CD4-positive, alpha-beta T cell treated with Interleukin-6 at 100 ng/mL for 8 hours (primary cell): Measurements from ENCODE around the gene RNF34.
A peak's percentile ranks its signal among the peaks of the same experiment; 100 is the strongest.

Experiments
- DNase-seq: peaks from one replicate; pipeline ENCODE4 v3.0.0-alpha.2; 2020; ENCODE audit warnings: mixed read lengths, low spot score

RNF34 gene

DNA sequence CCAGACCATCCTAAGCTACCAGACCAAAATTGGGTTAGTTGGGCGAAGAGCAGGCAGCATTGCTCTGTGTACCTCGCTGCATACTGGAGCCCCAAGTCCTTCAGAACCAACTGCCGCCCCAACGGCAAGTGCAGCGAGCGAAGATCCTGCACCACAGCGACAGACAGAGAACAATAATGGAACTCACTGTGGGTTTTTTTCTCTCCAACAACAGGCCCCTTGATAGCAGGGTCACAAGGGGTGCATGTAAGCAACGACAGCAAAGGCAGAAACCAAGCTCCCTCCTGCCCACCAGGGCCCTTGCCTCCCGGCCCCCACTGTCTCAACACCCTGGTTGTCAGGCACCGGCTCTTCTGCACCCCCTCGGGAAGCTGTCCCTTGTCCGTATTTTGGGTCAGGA is 39.0 kb downstream of the RNF34 start:
- DNase-seq = no peak

DNA sequence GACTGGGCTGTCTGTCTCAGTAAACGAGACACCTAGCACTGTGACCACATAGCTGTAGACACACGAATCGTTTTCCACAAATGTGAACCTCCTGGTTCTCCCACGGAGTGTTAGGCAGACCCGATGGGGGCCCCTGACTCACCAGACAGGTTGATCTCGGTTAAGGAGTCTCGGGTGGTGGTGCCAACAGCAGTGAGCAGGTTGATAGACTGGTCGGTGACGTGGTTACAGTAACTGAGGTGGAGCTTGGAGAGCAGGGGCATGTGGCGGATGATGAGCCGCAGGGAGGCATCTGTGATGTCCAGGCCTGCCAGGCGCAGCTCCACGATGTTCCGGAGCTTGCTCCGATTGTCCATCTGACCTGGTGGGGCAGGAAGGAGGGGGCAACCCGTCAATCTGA is 39.8 kb downstream of the RNF34 start:
- no peak for DNase-seq

DNA sequence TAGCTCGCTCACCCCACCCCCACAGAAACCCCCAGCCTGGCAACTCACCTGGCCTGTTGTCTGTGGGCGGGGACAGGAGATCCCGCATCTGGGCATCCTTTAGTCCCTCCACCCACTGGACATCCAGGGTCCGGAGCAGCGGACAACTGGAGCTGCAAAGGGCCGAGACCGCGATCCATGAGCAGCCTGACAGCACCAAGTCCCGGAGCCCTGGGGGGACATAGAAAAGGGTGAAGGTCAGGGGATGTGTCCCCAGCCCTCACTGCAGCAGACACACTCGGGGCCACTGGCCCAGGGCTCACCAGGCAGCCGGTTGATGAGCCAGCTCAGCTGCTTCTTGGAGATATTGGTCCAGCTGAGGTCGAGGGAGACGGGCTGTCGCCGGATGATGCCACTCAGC is 40.9 kb downstream of the RNF34 start:
- no peak for DNase-seq

DNA sequence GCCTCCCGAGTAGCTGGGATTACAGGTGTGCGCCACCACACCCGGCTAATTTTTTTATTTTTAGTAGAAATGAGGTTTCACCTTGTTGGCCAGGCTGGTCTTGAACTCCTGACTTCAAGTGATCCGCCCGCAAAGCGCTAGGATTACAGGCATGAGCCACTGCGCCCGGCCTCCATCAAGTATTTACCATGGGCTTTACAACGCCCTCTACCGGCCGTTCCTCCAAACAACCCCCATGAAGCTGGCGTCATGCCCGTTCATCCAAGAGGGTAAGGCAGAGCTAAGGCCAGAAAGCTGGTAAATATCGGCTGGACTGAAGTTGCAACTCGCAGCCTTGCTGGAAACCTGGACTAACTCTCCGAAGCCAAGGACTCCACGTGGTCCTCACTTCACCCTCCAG is 41.6 kb downstream of the RNF34 start:
- DNase-seq = no peak

DNA sequence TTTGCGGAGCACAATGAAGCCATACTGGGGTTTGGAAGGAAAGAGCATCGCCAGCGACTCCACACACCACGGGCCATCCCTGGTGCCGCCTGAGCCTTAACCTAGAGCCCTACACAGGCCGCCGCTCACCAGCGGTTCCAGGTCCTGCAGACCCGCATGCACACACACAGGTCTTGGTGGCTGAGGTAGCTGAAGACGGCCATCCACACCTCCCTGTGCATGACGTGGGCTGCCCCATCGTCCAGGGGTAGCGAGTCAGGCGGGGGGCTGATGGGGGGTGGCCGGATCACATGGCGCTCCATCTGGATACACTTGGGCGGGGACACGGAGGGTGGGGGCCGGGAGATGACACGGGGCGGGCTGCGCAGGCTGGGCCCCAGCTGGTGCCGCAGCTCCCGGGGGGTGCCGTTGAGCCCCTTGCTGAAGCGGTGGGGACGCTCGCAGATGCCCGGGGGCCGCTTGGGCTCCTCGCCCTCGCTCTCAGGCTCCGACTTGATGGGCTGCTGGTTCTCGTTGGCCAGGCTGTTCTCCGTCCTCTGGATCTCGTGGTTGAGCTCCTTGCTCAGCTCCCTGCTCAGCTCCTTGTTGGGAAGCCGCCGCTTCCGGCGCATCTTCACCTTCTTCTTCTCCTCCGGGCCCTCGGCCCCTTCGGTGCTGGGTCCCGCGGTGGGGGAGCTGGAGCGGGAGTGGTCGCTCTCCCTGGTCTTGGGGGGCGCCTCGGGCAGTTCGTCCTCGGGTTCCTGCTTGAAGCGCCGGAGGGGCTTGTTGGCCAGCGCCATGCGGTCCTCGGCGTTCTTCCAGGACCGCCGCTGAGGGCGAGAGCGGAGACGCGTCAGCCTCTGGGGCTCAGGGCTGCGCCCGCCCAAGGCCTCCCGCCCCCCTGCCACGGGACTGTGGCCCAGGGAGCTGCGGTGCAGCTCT is 42.4 kb downstream of the RNF34 start:
- DNase-seq = no peak

DNA sequence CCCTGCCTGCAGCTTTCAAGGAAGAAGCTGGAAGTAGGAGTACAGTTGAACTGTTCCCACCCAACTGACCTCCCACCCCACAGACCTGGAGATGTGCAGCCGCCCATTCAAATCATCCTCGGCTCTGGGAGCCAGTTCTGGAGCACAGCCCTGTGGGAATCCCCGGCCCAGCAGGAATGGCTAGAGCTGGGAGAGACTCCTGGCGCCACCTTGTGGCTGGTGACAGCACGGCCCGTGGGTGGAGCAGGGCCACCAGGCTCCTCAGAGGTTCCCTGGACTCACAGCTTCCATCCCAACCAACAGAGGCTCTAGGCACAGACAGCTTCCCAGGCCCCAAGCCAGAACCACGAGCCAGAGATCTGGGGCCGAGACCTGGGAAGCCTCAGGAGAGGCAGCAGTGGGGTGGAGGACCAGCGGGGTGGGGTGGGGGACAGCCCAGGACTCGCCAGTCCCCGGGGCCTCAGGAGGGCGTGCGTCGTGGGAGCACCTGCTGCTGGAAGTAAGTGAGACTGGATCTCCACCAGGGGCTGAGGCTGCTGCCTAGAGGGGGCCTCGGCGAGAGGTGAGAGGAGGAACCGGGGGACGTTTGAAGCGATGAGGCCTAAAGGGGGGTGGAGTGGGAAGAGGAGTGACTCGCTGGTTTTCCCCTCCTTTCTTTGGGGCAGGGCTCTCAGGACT is 43.4 kb downstream of the RNF34 start:
- peak; percentile 48 for DNase-seq

DNA sequence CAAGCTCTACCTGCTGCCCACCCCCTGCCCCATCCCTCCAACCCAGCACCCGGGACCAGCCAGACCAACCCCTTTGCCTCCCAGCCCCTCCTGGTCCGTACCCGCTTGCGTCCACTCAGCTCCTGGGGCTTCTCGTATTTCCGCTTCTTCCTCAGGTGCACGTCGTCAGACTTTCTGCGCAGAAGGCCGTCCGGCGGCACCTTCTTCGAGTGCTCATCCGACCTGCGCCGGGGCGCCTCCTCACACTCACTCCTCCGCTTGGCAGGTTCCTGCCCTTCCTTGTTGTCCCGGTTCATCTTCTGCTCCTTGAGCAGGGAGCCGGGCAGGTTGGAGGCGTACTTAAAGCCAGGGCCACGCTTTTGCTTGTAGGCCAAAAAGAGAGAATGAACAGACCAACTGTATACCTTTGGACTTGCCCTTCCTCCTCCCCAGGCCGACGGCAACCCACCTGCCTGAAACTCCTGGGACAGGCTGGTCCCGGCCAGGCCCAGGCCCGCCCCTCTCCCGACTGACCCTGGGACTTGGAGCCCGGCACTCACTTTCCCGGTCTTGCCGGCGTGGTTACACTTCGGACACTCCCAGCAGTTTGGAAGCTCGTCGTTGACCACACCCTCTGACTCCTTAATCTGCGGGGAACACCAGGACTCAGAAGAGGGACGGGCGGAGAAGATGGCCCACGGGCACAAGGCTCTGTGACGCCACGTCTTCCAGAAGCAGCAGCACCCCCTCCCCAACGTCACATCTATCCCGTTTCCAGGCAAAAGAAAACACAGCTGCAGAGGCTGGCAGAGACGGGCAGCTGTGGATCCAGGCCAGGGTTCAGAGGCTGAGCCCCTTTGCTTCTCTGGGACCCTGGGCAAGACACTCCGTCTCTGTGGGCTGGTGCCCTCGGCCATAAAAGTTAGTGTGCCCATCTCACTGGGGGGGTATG is 44.3 kb downstream of the RNF34 start:
- no peak for DNase-seq

DNA sequence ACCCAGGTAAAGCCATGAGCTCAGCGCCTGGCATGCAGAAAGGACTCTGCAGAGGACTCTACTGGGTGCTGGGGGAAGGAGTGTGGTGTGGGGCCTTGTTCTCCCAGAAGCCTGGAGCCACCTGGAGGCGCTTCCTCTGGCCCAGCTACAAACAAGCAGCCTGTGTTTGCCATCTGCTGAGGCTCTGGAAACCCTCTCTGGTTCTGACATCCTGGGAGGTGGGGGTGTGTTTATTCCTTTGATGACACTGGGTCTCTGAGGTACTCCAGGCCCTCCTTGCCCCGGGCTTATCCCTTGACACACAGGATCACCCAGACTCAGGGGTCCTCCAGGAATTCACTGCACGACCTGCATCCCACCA is 44.9 kb downstream of the RNF34 start:
- no peak for DNase-seq

DNA sequence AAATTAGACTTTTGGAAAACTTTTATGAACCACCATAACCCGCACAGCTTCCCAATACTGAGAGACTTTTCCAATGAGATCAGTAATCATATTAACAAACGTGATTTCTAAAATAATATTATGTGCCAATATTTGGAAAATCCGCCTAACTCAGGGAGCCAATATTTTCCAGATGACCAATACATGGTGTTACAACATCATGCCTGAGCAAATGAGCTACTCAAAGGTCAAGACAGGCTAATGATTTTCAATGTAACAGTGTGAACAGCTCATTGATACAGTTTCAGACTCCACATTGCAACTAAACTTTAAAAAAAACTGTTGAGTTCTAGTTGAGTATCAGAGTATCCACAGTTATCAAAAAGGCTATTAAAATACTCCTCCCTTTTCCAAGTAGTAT is 46.8 kb downstream of the RNF34 start:
- no peak for DNase-seq

DNA sequence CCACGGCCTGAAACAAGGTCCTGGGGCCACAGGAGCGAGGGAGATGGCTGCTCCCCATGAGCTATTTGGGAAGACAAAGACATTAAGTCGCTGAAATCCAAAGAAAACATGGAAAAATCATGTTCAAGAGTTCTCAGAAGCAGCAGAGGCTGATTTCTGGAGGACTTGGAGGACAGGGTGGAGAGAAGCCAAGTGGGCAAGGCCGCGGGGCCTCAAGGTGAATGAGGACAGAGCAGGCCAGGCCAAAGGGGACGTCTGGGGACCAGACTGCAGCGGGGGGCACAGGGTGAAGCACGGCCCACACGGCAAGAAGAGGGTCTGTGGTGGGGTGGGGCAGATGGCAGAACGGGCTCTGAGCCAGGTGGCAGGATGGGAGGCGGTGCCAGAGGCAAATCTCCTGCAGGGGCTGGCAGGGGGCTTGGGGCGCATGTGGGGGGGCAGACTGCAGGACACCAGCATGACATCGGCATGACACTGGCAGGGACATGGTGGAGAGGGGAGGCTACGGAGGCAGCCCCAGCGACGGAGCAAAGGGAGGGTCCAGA is 48.9 kb downstream of the RNF34 start:
- DNase-seq = no peak

DNA sequence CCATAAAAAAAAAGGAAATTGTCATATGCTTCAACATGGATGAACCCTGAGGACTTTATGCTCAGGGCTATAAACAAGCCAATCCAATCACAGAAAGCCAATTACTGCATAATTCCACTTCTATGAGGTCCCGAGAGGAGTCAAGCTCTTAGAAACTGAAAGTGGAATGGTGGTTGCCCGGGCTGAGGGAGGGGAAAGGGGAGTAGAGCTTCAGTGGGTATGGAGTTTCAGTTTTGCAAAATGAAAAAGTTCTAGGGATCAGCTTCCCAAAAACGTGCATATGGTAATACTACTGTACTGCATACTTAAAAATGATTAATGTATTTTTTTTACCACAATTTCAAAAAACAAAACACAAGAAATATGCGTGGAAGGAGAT is 52.0 kb downstream of the RNF34 start:
- no peak for DNase-seq

DNA sequence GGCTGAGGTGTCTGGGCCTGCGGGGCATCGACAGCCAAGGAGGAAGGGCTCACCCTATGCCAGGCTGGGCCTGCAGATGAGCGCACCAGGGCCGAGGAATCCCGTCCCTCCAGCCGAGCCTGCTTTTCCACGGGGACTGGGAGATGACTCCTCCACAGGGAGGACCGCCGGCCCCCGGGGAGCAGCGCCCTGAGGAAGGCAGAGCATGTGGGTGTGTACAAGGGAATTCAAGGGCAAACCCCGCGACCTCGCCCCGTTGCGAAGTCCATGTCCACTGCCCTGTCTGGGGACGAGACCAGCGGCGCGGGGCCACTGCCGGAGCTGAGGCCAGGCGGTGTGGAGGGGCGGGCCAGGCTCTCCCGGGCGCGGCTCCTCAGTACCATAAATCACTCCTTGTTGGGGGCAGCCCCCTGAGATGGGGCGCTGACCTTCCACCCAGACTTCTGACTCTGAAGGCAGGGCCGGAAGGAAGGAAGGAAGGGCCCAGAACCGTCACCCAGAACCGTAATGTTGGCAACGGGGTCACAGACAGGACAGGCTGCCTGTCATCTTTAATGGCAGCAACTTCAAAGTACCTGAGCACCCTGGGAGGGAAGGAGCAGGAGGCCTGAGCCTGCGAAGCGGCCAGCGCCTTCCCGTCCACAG is 52.5 kb downstream of the RNF34 start:
- DNase-seq = no peak

DNA sequence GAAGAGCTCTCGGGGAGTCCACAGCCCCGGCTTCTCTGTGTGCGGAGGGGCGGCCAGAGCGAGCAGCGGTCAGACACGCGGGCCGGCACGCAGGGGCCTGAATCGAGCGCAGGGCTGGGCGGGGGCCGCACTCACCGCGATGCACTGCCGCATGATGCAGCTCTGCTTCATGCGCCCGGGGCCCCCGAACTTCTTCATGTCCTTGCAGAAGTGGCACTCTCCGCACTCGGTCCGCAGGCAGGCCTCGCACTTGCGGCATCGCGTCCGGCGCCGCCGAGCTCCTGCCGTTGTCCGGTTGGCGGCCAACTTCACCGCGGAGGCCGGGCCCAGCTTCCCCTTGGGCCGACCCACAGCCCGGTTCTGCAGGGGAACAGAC is 53.1 kb downstream of the RNF34 start:
- no peak for DNase-seq

DNA sequence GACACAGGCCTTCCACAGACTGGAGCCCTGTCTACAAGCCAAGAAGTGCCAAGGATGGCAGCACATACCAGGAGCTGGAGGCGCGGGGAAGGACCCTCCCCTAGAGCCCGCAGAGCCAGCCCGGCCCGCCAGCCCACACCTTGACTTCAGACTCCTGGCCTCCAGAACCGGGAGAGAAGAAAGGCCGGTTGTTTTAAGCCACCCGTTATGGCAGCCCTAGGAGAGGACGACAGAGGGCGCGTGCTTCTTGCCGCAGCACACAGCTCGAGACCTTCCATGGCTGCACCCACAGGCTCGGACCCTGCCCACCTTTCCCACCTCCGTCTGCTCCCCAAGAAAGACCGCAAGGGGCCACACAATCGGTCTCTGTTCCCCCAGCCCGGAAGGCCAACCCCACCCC is 53.7 kb downstream of the RNF34 start:
- no peak for DNase-seq

DNA sequence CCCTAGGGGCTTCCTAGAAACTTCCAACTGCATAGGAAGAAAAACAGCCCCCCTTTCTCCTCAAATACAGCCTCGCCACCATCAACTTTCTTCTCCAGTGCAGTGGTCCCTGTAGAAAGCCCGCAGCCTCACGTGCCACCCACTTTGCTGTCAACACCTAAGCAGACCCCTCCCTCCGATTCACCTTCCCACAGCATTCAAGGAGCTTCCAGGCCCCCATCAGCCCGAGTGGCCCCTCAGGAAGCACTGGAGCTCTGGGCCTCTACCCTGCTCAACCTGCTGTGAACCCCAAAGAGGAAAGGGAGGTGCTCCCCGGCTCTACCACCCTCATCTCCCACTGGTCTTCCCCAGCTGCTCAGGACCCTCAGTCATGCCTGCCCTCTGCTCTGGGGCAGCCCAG is 55.0 kb downstream of the RNF34 start:
- DNase-seq = no peak

DNA sequence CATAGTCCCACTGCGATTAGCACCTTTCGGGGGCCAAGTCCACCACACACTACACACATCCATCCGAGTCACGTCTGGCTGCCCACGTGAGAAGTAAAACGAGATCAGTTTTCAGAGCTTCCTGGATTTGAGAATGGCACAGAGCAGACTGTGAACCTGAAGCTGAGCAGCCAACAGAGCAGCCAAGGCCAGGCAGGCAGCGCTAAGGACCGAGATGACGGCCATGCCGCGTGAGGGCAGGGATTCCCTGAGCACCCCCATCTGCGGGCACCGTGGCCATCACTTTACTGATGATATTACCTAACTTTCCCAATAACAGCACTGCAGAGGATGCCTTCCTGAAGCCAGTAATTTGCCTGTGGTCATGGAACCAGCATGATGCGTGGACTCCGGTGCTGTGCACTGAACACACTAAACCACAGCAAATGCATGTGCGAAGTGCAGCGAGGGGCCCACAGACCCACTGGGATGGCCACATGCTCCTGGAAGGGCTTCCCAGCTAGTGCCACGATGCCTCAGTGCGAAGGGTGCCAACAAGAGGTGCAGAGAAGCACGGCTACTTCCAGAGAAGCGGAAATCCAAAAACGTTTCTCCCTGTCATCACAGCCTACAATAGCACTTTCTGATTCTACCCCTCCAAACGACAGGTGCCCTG is 56.0 kb downstream of the RNF34 start:
- no peak for DNase-seq

DNA sequence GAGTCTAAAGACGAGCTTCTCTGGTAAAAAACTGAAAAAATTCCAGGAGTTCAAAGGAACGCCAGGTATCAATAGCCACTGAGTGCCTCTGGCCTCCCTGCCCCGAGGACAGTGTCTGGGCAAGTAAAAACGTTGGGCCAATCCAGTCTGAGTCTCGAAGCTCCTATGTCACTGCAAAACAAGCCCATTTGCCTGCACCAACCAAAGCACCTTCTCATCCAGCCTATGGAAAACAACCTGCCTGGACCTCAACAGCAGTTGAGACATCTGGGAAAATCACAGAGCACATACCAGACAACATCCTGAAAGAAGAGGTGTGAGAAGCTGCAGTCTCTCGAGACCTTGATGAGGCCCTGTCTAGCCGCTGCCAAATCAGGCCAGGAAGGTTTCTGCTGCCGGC is 56.6 kb downstream of the RNF34 start:
- no peak for DNase-seq

DNA sequence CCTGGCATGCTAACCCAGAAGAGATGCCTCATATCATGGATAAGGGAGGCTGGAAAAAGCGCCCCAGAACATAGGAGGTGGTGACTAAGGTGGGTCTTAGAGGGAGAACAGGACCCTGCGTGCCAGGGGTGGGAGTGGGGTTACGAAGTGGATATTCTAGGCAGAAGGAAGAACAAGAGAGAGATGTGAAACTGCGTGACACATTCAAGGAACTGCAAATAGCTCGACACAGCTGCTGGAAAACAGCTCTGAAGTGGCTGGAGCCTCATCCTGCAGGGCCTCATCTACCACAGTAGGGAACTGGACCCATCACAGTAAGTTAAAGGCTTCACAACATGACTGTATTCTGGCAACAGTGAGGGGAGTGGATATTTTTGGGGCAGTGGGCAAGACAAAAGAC is 61.1 kb downstream of the RNF34 start:
- DNase-seq = no peak

DNA sequence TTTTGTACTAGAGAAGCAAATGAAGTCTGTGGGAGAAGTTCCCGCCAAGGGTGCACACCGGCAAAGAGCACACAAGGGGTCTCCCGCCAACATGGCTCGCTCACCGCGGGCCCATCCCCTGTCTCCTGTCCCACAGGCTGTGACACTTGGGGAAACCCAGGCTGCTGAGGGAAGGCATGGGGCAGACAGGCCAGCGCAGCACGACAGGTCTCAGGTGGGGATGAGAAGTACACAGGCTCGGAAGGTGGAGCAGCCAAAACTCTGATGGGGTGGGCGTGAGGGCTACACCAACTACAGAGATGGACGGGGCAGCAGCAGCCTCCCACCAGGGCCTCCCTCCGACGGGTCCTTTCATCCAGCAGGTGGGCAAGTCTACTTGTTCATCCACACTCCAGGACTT is 64.4 kb downstream of the RNF34 start:
- DNase-seq = no peak

DNA sequence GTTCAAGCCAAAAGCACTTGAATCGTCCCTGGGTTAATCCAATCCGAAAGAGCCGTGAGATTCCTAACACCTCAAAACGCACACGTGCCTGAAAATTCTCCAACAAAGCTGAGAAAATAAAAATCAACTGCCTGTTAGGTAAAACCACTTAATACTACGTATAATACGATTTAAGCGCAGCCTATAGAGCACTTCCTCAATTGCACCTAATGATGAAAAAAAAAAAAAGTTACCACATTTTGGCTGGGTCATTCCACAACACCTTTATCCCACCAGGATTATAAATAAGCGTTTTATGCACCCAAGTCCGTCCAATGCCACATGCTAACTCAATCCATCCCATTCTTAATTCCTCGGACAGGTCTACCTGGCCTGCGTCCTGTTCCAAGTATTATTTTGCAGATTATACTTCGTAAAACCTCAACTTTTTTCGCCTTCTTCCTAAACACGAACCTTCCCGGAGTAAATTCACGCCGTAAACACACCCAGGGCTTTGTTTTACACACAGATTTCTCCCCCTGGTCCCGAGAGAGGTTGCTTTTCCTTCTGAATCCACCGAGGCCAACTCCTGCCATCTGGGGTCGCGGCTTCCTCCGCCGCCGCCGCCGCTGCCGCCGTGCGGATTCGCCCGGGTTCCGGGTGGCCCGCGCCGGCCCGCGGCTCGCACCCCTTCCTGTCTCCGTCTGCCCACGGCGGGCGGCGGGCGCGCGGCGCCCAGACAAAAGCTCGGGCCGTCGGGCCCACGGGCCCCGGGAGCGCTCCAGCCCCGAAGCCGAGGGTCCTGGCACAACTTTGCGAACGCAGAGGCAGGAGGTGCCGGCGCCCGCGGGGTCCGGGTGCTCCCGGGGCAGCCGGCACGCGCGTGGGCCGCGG is 66.2 kb downstream of the RNF34 start:
- DNase-seq = peak; percentile 21
